GM12872 (cell line): ENCODE results near the gene OR2AG2.

Source experiments
- CTCF ChIP-seq: IDR thresholded peaks from 3 replicates; pipeline ENCODE4 v1.5.1; 2011; ENCODE audit warnings: low read depth, mild to moderate bottlenecking, low read length, moderate library complexity; ENCODE audit not compliant: insufficient read depth

OR2AG2 gene

GRCh38 chr11:6725386-6725896 is 46.3 kb downstream of the OR2AG2 start:
- no peak for TF ChIP-seq CTCF

DNA sequence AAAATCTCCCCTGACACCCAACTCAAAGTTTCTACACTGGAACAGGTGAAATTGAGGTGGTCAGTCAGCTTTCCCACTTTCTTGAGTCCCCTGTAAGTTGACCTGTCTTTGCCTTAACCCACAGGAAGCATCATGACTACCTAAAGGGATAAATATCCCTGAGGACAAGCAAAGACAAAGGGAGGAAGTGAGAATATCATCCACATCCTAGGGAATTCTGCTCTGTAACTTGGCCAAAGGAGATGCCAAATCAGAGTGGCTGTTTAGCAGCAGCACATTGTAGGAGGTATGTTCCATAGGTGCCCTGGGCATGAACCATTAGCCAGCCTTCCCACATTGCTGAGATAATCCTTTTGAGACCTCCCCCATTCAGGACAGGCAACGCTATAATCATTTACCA is 47.8 kb downstream of the OR2AG2 start:
- no peak for TF ChIP-seq CTCF

- TF ChIP-seq CTCF: no peak
These were observed 50.4 kb downstream of the OR2AG2 start for GRCh38 chr11:6721343-6721742.

DNA sequence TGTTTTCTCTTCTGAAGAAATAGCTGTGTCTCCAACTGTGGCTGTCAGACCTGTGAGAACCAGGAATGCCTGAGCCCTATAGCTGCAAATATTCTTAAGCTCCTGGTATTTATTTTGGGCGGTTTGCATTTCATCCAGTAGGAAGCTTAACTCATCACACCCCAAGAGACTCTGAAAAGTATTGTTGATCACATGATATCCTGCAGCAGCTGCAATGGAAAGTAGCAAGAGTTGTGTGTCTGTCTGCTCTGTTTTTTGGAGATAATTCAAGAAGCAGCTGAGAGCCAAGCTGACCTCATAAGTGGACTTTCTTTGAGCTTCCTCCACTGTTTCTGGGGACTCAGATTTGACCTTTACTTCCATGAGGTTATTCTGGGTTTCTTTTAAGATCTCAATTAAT is 52.2 kb downstream of the OR2AG2 start:
- no peak for TF ChIP-seq CTCF

GRCh38 chr11:6717426-6717825 is 54.4 kb downstream of the OR2AG2 start:
- no peak for TF ChIP-seq CTCF
